ENCODE measurements around the gene ELAPOR1.
A peak's percentile ranks its signal among the peaks of the same experiment; 100 is the strongest.

The ELAPOR1 gene

DNA sequence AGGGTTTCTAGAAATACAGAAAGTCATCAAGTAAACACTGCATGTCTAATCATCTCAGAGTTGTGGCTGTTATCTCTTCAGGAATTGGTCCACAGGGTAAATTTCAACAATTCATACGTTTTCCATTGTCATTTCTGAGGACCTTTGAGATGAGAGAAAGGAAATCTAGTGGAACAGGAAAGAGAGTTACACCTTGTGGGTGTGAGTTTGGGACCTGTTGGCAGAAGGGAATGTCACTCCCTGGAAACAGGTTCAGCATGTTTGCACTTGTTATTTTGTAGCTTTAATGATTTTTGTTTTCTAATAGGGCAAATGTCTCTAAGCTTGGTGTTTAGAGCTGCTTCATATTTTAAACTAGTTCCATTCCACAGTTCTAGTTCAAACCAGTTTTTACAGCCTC lies 17.8 kb upstream of the ELAPOR1 start:
- TF ChIP-seq, protein P1, sequence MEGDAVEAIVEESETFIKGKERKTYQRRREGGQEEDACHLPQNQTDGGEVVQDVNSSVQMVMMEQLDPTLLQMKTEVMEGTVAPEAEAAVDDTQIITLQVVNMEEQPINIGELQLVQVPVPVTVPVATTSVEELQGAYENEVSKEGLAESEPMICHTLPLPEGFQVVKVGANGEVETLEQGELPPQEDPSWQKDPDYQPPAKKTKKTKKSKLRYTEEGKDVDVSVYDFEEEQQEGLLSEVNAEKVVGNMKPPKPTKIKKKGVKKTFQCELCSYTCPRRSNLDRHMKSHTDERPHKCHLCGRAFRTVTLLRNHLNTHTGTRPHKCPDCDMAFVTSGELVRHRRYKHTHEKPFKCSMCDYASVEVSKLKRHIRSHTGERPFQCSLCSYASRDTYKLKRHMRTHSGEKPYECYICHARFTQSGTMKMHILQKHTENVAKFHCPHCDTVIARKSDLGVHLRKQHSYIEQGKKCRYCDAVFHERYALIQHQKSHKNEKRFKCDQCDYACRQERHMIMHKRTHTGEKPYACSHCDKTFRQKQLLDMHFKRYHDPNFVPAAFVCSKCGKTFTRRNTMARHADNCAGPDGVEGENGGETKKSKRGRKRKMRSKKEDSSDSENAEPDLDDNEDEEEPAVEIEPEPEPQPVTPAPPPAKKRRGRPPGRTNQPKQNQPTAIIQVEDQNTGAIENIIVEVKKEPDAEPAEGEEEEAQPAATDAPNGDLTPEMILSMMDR (IDR thresholded peaks at IDR 0.05; ENCODE audit: insufficient read depth, low read length) = no peak
- TF ChIP-seq POLR2AphosphoS5 (IDR thresholded peaks at IDR 0.05; ENCODE audit: low read depth) (no peak), GABPA (IDR thresholded peaks at IDR 0.05; ENCODE audit: low read depth) (no peak), SPI1 (IDR thresholded peaks at IDR 0.05; ENCODE audit: borderline replicate concordance, low read depth) (no peak)
- TF ChIP-seq, protein P2, sequence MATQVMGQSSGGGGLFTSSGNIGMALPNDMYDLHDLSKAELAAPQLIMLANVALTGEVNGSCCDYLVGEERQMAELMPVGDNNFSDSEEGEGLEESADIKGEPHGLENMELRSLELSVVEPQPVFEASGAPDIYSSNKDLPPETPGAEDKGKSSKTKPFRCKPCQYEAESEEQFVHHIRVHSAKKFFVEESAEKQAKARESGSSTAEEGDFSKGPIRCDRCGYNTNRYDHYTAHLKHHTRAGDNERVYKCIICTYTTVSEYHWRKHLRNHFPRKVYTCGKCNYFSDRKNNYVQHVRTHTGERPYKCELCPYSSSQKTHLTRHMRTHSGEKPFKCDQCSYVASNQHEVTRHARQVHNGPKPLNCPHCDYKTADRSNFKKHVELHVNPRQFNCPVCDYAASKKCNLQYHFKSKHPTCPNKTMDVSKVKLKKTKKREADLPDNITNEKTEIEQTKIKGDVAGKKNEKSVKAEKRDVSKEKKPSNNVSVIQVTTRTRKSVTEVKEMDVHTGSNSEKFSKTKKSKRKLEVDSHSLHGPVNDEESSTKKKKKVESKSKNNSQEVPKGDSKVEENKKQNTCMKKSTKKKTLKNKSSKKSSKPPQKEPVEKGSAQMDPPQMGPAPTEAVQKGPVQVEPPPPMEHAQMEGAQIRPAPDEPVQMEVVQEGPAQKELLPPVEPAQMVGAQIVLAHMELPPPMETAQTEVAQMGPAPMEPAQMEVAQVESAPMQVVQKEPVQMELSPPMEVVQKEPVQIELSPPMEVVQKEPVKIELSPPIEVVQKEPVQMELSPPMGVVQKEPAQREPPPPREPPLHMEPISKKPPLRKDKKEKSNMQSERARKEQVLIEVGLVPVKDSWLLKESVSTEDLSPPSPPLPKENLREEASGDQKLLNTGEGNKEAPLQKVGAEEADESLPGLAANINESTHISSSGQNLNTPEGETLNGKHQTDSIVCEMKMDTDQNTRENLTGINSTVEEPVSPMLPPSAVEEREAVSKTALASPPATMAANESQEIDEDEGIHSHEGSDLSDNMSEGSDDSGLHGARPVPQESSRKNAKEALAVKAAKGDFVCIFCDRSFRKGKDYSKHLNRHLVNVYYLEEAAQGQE (IDR thresholded peaks at IDR 0.05; ENCODE audit: insufficient replicate concordance, low read depth) = no peak
- DNase-seq (ENCODE audit: low read depth in 1 of 2, low spot score in 1 of 2) = no peak
- Histone ChIP-seq H3K4me3 (replicated peaks; ENCODE audit: insufficient read depth, low read length) (no peak overlapping the region), H3K27ac (replicated peaks) (no peak overlapping the region), H3K27me3 (ENCODE audit: insufficient read depth, poor library complexity, severe bottlenecking) (no peaks in the 10 kb centered on the region)

DNA sequence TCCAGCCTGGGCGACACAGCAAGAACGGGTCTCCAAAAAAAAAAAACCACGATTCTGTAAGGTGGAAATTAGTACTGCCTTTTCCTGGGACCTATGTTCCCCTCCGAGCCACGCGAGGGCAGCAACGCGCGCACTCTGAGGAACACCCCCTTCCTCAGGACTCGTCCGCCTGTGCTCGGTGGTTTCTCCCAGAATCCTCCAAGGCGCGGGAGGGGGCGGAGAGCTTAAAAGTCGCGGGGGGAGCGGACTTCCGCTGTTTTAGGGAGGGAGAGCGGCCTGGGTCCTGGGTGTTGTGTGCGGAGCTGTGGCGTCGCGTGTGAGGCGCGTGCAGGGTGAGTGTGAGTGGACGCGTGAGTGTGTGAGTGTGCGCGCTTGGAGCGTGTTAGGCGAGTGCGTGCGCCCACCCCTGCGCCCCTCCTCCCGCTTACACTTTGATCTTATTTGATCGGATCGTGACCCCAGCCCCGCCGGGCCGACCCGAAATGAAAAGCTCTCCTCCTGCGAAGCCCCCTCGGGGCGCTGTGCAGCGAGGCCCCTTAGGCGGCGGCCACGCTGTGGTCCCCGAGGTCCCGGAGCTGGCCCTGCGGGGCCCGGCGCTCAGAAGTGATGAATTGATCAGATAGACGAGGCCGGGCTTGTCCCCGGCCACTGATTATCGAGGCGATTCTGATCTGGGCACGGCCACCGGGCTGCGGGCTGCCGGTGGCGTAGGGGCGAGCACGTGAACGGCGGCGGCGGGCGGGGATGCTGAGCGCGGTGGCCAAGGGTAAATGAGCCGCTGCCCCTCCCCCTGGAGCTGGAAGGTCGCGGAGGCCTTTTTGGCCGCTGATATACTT lies 13.8 kb upstream of the ELAPOR1 start:
- TF ChIP-seq, protein P1 (IDR thresholded peaks at IDR 0.05; ENCODE audit: insufficient read depth, low read length) = peak; percentile 80
- TF ChIP-seq GABPA (IDR thresholded peaks at IDR 0.05; ENCODE audit: low read depth) (peak; percentile 48), SPI1 (IDR thresholded peaks at IDR 0.05; ENCODE audit: borderline replicate concordance, low read depth) (peak; percentile 76), POLR2AphosphoS5 (IDR thresholded peaks at IDR 0.05; ENCODE audit: low read depth) (peak; percentile 100)
- TF ChIP-seq, protein P2 (IDR thresholded peaks at IDR 0.05; ENCODE audit: insufficient replicate concordance, low read depth) = peak; percentile 77
- H3K27me3 ChIP-seq (ENCODE audit: insufficient read depth, poor library complexity, severe bottlenecking) = no peaks in the 10 kb centered on the region
- H3K27ac ChIP-seq (replicated peaks) = peak overlapping the region; percentile 97
- H3K4me3 ChIP-seq (replicated peaks; ENCODE audit: insufficient read depth, low read length) = peak overlapping the region; percentile 67
- DNase-seq (ENCODE audit: low read depth in 1 of 2, low spot score in 1 of 2) = peak; percentile 98 to 99

DNA sequence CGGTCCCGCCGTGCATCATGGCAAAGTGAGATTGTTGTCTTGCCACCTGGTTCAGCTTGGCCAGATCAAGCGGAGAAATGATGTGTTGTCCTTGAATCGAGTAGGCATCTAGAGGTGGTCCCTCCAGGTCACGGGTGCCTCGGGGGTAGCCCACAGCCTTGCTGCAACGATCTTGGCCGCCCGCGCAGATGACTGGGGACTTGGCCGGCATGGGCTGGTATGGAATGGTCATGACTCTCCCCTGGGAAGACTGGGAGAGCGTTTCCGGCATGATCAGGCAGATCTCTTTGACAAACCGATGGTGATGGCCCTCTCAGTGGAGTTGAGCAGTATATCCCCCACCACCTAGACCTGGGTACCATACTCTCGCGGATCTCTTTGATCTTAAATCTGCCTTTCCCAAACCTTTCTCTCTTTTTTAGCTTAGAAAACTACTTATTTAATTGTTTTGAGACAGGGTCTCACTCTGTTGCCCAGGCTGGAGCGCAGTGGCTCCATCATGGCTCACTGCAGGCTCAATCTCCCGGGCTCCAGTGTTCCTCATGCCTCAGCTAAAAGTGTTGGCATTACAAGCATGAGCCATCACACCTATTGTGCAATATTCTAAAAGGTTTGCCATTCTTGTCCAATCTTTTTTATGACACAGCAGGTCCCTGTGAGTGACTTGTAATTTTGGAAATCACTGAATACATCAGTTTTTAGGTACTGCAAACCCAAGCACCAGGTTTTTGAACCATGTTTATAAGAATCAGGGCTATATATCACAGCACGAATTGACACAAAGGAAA lies 9.4 kb upstream of the ELAPOR1 start:
- Histone ChIP-seq H3K27ac (replicated peaks) (no peak overlapping the region), H3K4me3 (replicated peaks; ENCODE audit: insufficient read depth, low read length) (no peak overlapping the region), H3K27me3 (ENCODE audit: insufficient read depth, poor library complexity, severe bottlenecking) (no peaks in the 10 kb centered on the region)
- DNase-seq (ENCODE audit: low read depth in 1 of 2, low spot score in 1 of 2) = peak in 1 of 2 experiments; percentile 64
- TF ChIP-seq, protein P2 (IDR thresholded peaks at IDR 0.05; ENCODE audit: insufficient replicate concordance, low read depth) = no peak
- peak; percentile 15; the same call in 1 of the 2 replicates for TF ChIP-seq POLR2AphosphoS5 (IDR thresholded peaks at IDR 0.05; ENCODE audit: low read depth)
- TF ChIP-seq, protein P1 (IDR thresholded peaks at IDR 0.05; ENCODE audit: insufficient read depth, low read length) = no peak

Measured in HL-60 (cell line).